A549 (cell line): ENCODE measurements around the gene JMJD8. TPM values are rescaled to one million over a fixed set of nuclear protein-coding genes. Genes with fewer than 3 reads are reported as not detected.

Experiments
- ATAC-seq, 2 experiments: fragments of 200-7000 bp in 1 of 2; fragments of >200 bp in 1 of 2; cut with Nextera tagmentation in 1 of 2; cut with Tn5 transposase in 1 of 2; 3 replicates each; pipeline versions ENCODE4 v1.8.0 to v1.9.1; 2018 to 2020; ENCODE audit warnings: mild to moderate bottlenecking in 1 of 2, moderate library complexity in 1 of 2
- CTCF ChIA-PET: fragments of 300-600 bp; sonication (Branson Sonifier 250); formaldehyde crosslinking; extraction: SDS; loops from one replicate; lab custom pipeline; 2021; ENCODE audit warnings: antibody characterized with exemption, inconsistent platforms; lab: Yijun Ruan, JAX
- POLR2A ChIA-PET: fragments of 350-600 bp; formaldehyde crosslinking; extraction: SDS; loops from one replicate; lab custom pipeline; 2021; ENCODE audit warnings: antibody characterized with exemption, inconsistent platforms; lab: Yijun Ruan, JAX
- DNase-seq, 2 experiments: peaks; one replicate each; pipeline versions ENCODE4 v3.0.0 to v3.0.0-alpha.2; 2011 to 2016; ENCODE audit warnings: low read depth in 1 of 2, low spot score in 1 of 2
- FAIRE-seq: peaks from 2 replicates; lab custom pipeline; 2011; peaks lifted over from hg19 to GRCh38; lab: Jason Lieb, UNC
- H3K27ac ChIP-seq, 2 experiments: fragments of >200 bp; sonication (Bioruptor Twin); formaldehyde crosslinking; 3 replicates each; pipeline ENCODE4 v1.5.1; 2016 to 2017
- H3K4me1 ChIP-seq: fragments of >200 bp; sonication (Bioruptor Twin); formaldehyde crosslinking; 3 replicates; pipeline ENCODE4 v1.6.1; 2016
- H3K4me2 ChIP-seq: fragments of >200 bp; sonication (Bioruptor Twin); formaldehyde crosslinking; 3 replicates; pipeline ENCODE4 v1.6.1; 2016
- H3K4me3 ChIP-seq: fragments of >200 bp; sonication (Bioruptor Twin); formaldehyde crosslinking; 3 replicates; pipeline ENCODE4 v1.5.1; 2016
- H3K9me3 ChIP-seq: fragments of >200 bp; sonication (Bioruptor Twin); formaldehyde crosslinking; 3 replicates; pipeline ENCODE4 v1.6.1; 2016
- BHLHE40 ChIP-seq: IDR thresholded peaks from 2 replicates; pipeline ENCODE4 v1.6.1; 2012; ENCODE audit warnings: low read depth, low read length, inconsistent platforms
- CEBPB ChIP-seq, 2 experiments: fragments of >200 bp in 1 of 2; sonication (Bioruptor Twin) in 1 of 2; formaldehyde crosslinking in 1 of 2; IDR thresholded peaks; 2 replicates each; pipeline ENCODE4 v1.6.1; 2012 to 2016
- E2F6 ChIP-seq: IDR thresholded peaks from 2 replicates; pipeline ENCODE4 v1.6.1; 2012; ENCODE audit warnings: low read depth, borderline replicate concordance
- EHF ChIP-seq: fragments of 250-450 bp; sonication (Bioruptor Pico); IDR thresholded peaks from 2 replicates; pipeline ENCODE4 v1.5.0; 2020; ENCODE audit warnings: mild to moderate bottlenecking
- EP300 ChIP-seq, 2 experiments: fragments of >200 bp; sonication (Bioruptor Twin); formaldehyde crosslinking; IDR thresholded peaks; 2 replicates in 1 of 2; 3 replicates in 1 of 2; pipeline ENCODE4 v1.6.1; 2016 to 2017
- ESRRA ChIP-seq: fragments of 150-350 bp; IDR thresholded peaks from 2 replicates; pipeline ENCODE4 v1.6.1; 2014; ENCODE audit warnings: mild to moderate bottlenecking, low read length, borderline replicate concordance
- FOSB ChIP-seq: fragments of 250-450 bp; sonication (Bioruptor Pico); IDR thresholded peaks from 2 replicates; pipeline ENCODE4 v1.5.0; 2020; ENCODE audit warnings: mild to moderate bottlenecking, moderate library complexity
- HEYL ChIP-seq: fragments of 250-450 bp; sonication (Bioruptor Pico); IDR thresholded peaks from 2 replicates; pipeline ENCODE4 v1.8.0; 2021; ENCODE audit warnings: mild to moderate bottlenecking, moderate library complexity
- HOXA7 ChIP-seq: fragments of 250-450 bp; sonication (Bioruptor Pico); IDR thresholded peaks from 2 replicates; pipeline ENCODE4 v1.5.0; 2020; ENCODE audit warnings: mild to moderate bottlenecking, moderate library complexity
- JUN ChIP-seq, 2 experiments: fragments of >200 bp; sonication (Bioruptor Twin); formaldehyde crosslinking; IDR thresholded peaks; 2 replicates in 1 of 2; 3 replicates in 1 of 2; pipeline ENCODE4 v1.6.1; 2016 to 2017
- JUNB ChIP-seq: fragments of >200 bp; sonication (Bioruptor Twin); formaldehyde crosslinking; IDR thresholded peaks from 2 replicates; pipeline ENCODE4 v1.6.1; 2016
- MAX ChIP-seq: IDR thresholded peaks from 2 replicates; pipeline ENCODE4 v1.6.1; 2012
- MYC ChIP-seq: IDR thresholded peaks from 2 replicates; pipeline ENCODE4 v1.6.1; 2012; ENCODE audit warnings: mild to moderate bottlenecking, inconsistent platforms, low read length, improper control_type of control experiment, borderline replicate concordance
- NPAS2 ChIP-seq: fragments of 250-450 bp; sonication (Bioruptor Pico); IDR thresholded peaks from 2 replicates; pipeline ENCODE4 v1.8.0; 2022; ENCODE audit warnings: mild to moderate bottlenecking, moderate library complexity, borderline replicate concordance
- PBX3 ChIP-seq: IDR thresholded peaks from 2 replicates; pipeline ENCODE4 v1.6.1; 2012
- POLR2A ChIP-seq: IDR thresholded peaks from 2 replicates; pipeline ENCODE4 v1.6.1; 2012; ENCODE audit warnings: mild to moderate bottlenecking, low read length
- POLR2AphosphoS2 ChIP-seq: conservative IDR thresholded peaks from 2 replicates; pipeline ENCODE4 v1.6.1; 2012; ENCODE audit warnings: low read length, improper control_type of control experiment, inconsistent platforms
- RAD21 ChIP-seq, 2 experiments: fragments of >200 bp in 1 of 2; sonication (Bioruptor Twin) in 1 of 2; formaldehyde crosslinking in 1 of 2; IDR thresholded peaks in 1 of 2; conservative IDR thresholded peaks in 1 of 2; 2 replicates in 1 of 2; 3 replicates in 1 of 2; pipeline ENCODE4 v1.6.1; 2012 to 2018; ENCODE audit warnings: inconsistent platforms in 1 of 2
- RNF2 ChIP-seq: fragments of 200-600 bp; sonication (generic); IDR thresholded peaks from 2 replicates; pipeline ENCODE4 v1.6.1; 2016; ENCODE audit warnings: low read depth, mild to moderate bottlenecking, antibody characterized with exemption, moderate library complexity, borderline replicate concordance
- SMC3 ChIP-seq: fragments of >200 bp; sonication (Bioruptor Twin); formaldehyde crosslinking; IDR thresholded peaks from 3 replicates; pipeline ENCODE4 v1.6.1; 2018; ENCODE audit warnings: inconsistent platforms
- SREBF2 ChIP-seq: fragments of 450-650 bp; IDR thresholded peaks from 2 replicates; pipeline ENCODE4 v1.6.1; 2014; ENCODE audit warnings: mild to moderate bottlenecking, moderate library complexity
- TFCP2L1 ChIP-seq: fragments of 250-450 bp; sonication (Bioruptor Pico); IDR thresholded peaks from 2 replicates; pipeline ENCODE4 v1.5.0; 2021; ENCODE audit warnings: mild to moderate bottlenecking
- ZFP36 ChIP-seq: fragments of 450-650 bp; IDR thresholded peaks from 2 replicates; pipeline ENCODE4 v1.6.1; 2014; ENCODE audit warnings: borderline replicate concordance; ENCODE audit not compliant: partially characterized antibody
- WGBS: methylation state at CpG from one replicate; pipeline ENCODE4 v1.1.6; 2017; ENCODE audit errors: missing lambda C conversion rate; 5-methylcytosine and 5-hydroxymethylcytosine counted together
- polyA plus RNA-seq, 4 experiments: library from polyadenylated mRNA; depleted of rRNA in 3 of 4; stranded (reverse); fragments of >200 nt; fragmentation: RNase III in 1 of 4; extraction: RNeasy Plus Mini Kit Qiagen cat#74134 plus additional on column Dnase treatment in 1 of 4; gene quantifications; 2 replicates in 3 of 4; 3 replicates in 1 of 4; pipeline ENCODE4 v1.2.3, GENCODE V29; 2011 to 2017
- TF ChIP-seq, protein P1 (sequence below): fragments of 150-350 bp; IDR thresholded peaks from 2 replicates; pipeline ENCODE4 v1.6.1; 2014; ENCODE audit warnings: low read depth, mild to moderate bottlenecking, low read length

JMJD8 gene
- polyA plus RNA-seq, 2 of the 4 experiments (the other 2 are of a cell fraction), result 37.5 to 72.6 TPM

GRCh38 chr16:683396-684070, 601 bp downstream of the JMJD8 start:
- CTCF ChIA-PET, result interaction anchor here (0.7 to 1.0 kb wide), 2 partner anchors 36 to 102 kb away, joined by 3 to 4 read pairs; no protein-coding TSS in a partner anchor
- 0 out of 6 replicates have a peak, but pooled peaks of 1 of the 2 experiments have one; percentile 1 for ATAC-seq
- DNase-seq, result peak in 1 of 2 experiments; percentile 55
- Histone ChIP-seq H3K27ac (peak overlapping the region; percentile 91 to 93), H3K4me2 (peak overlapping the region; percentile 93), H3K4me3 (peak overlapping the region; percentile 76), H3K4me1 (peaks cover 38% of the 10 kb centered on the region), H3K9me3 (no peaks in the 10 kb centered on the region)
- POLR2A ChIA-PET, result interaction anchor here (1.0 to 1.4 kb wide), 2 partner anchors 13 to 31 kb away, joined by 3 read pairs; no protein-coding TSS in a partner anchor
- 33% methylated on average over 16 of the region's 57 CpGs for WGBS
- FAIRE-seq, result no peak
- no peak for TF ChIP-seq ESRRA
- no peak for TF ChIP-seq FOSB (CRISPR knock-in tag)
- TF ChIP-seq MAX, result peak; percentile 27
- TF ChIP-seq TFCP2L1 (CRISPR knock-in tag), result no peak
- no peak for TF ChIP-seq NPAS2
- TF ChIP-seq, protein P1, sequence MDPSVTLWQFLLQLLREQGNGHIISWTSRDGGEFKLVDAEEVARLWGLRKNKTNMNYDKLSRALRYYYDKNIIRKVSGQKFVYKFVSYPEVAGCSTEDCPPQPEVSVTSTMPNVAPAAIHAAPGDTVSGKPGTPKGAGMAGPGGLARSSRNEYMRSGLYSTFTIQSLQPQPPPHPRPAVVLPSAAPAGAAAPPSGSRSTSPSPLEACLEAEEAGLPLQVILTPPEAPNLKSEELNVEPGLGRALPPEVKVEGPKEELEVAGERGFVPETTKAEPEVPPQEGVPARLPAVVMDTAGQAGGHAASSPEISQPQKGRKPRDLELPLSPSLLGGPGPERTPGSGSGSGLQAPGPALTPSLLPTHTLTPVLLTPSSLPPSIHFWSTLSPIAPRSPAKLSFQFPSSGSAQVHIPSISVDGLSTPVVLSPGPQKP, result no peak
- no peak for TF ChIP-seq EP300 (IDR thresholded peaks at IDR 0.05)
- TF ChIP-seq RNF2, result peak; percentile 75; the same call in 1 of the 2 replicates
- peak; percentile 78 for TF ChIP-seq PBX3
- TF ChIP-seq BHLHE40, result no peak
- TF ChIP-seq JUNB, result no peak
- peak; percentile 33; the same call in 1 of the 2 replicates for TF ChIP-seq E2F6
- TF ChIP-seq HOXA7 (CRISPR knock-in tag), result peak; percentile 59; the same call in 1 of the 2 replicates
- no peak; the same call in 1 of the 2 replicates for TF ChIP-seq POLR2A
- no peak for TF ChIP-seq MYC
- no peak for TF ChIP-seq CEBPB (IDR thresholded peaks at IDR 0.05)
- TF ChIP-seq JUN (IDR thresholded peaks at IDR 0.05), result peak in 1 of 2 experiments; percentile 69; a peak in 1 of 5 replicates

DNA sequence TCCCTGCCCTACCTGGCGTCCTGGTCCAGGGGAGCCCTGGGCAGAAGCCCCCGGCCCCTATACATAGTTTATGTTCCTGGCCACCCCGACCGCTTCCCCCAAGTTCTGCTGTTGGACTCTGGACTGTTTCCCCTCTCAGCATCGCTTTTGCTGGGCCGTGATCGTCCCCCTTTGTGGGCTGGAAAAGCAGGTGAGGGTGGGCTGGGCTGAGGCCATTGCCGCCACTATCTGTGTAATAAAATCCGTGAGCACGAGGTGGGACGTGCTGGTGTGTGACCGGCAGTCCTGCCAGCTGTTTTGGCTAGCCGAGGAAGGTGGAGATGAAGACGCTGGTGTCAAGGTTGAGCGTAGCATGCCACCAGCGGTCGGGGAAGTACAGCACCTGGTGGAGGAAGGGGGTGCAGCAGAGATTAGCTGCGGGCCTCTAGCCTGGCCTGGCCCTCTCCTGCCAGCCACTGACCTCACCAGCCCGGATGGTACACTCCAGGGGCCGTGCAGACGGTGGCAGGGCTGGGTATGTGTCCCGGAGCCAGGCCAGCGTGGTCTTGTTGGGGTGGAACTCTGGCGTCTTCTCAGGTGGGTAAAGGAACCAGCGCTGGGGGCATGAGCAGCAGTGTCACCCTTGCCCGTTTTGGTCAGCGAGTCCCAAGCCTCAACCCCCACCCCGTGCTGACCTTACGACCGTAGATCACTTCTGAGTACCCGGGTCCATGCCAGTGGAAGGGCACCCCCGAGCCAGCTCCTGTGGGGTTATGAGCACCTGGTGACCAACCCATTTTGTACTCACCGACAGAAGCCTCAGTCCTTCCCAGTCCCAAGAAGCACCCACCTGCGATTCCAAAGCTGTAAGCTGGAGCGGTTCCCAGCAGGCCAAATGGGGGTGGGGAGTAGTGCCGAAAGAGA, 1.4 kb downstream of the JMJD8 start:
- ATAC-seq (no peak), FAIRE-seq (no peak), DNase-seq (no peak)
- Histone ChIP-seq H3K4me1 (peaks cover 38% of the 10 kb centered on the region), H3K4me2 (peak overlapping the region; percentile 93), H3K4me3 (peak overlapping the region; percentile 76), H3K27ac (peak overlapping the region in 1 of 2 experiments; percentile 91; a peak in 4 of 6 replicates), H3K9me3 (no peaks in the 10 kb centered on the region)
- CTCF ChIA-PET, result interaction anchor here (0.7 to 2.9 kb wide), 5 partner anchors 15 to 112 kb away, joined by 3 to 15 read pairs (median 3); partner anchors contain the start of gene RHOT2
- TF ChIP-seq POLR2AphosphoS2, result peak; percentile 36; the same call in 1 of the 2 replicates
- TF ChIP-seq RAD21 (conservative IDR thresholded peaks at IDR 0.05 in 1 of 2, IDR thresholded peaks at IDR 0.05 in 1 of 2), result no peak
- TF ChIP-seq SREBF2, result no peak
- peak; percentile 20 for TF ChIP-seq PBX3
- no peak for TF ChIP-seq EHF (CRISPR knock-in tag)
- TF ChIP-seq SMC3, result no peak
- no peak for TF ChIP-seq HEYL (CRISPR knock-in tag)
- no peak for TF ChIP-seq ZFP36
- WGBS, result 88% methylated on average over 36 of the region's 36 CpGs
- POLR2A ChIA-PET, result no interaction called here
